ENCODE data around the gene FGGY. TPM values are rescaled to one million over a fixed set of nuclear protein-coding genes. Genes with fewer than 3 reads are reported as not detected.

FGGY gene
- total RNA-seq, 1 experiment from 2014 or later = 14.6 TPM

GRCh38 chr1:59769736-59770095, 472.8 kb downstream of the FGGY start:
- no peak overlapping the region for H2BK15ac ChIP-seq (ENCODE audit: low read depth, low read length)
- H4K20me1 ChIP-seq (ENCODE audit: control insufficient read depth, insufficient read depth, insufficient read length) = no peaks in the 10 kb centered on the region
- H2AFZ ChIP-seq (ENCODE audit: low read length) = no peak overlapping the region
- no peak overlapping the region for H3K56ac ChIP-seq (ENCODE audit: insufficient read length, low read depth, low read length)
- H3K4me1 ChIP-seq (ENCODE audit: insufficient read depth, low read length) = no peaks in the 10 kb centered on the region
- no peaks in the 10 kb centered on the region for H3K79me1 ChIP-seq (ENCODE audit: insufficient read depth, low read depth, low read length, poor library complexity, severe bottlenecking)
- no peaks in the 10 kb centered on the region for H3K9me3 Mint-ChIP-seq
- H3K27ac ChIP-seq (ENCODE audit: insufficient read length, low read depth, low read length) = no peak overlapping the region
- no peak overlapping the region for H3K4ac ChIP-seq (ENCODE audit: low read depth, low read length)
- no peak overlapping the region for H3K4me3 Mint-ChIP-seq
- H4K8ac ChIP-seq (replicated peaks; ENCODE audit: insufficient read length, low read depth, low read length) = no peak overlapping the region
- no CpG with 5 or more reads among the region's 4 CpGs for WGBS (ENCODE audit: extremely low coverage, insufficient read length, low lambda C conversion rate)
- H3K4me2 ChIP-seq (ENCODE audit: insufficient read depth, insufficient read length, low read length) = no peak overlapping the region
- H2BK5ac ChIP-seq (ENCODE audit: insufficient read length, low read length) = no peak overlapping the region
- no peak overlapping the region for H3K27ac Mint-ChIP-seq
- no peak overlapping the region for H2AK5ac ChIP-seq (ENCODE audit: insufficient read length, low read length)
- no peaks in the 10 kb centered on the region; the same call in 1 of the 2 replicates for H3K27me3 Mint-ChIP-seq (ENCODE audit: low read depth)
- no peak overlapping the region for H2BK120ac ChIP-seq (ENCODE audit: low read depth, low read length, poor library complexity, severe bottlenecking)
- H3T11ph ChIP-seq (ENCODE audit: low read length) = no peak overlapping the region
- no peaks in the 10 kb centered on the region for H3K9me3 ChIP-seq (ENCODE audit: control insufficient read depth, low read depth, low read length)
- H4K91ac ChIP-seq (ENCODE audit: insufficient read length, low read depth, low read length) = no peak overlapping the region
- no peak overlapping the region for H3K18ac ChIP-seq (ENCODE audit: insufficient read length, low read depth, low read length)
- no peak overlapping the region for H2BK12ac ChIP-seq (ENCODE audit: insufficient read length, low read depth, low read length)
- no peak for TF ChIP-seq CTCF (conservative IDR thresholded peaks at IDR 0.05)
- DNase-seq = no peak
- H3K27me3 ChIP-seq (ENCODE audit: insufficient read depth, low read length) = no peaks in the 10 kb centered on the region
- peaks cover 12 to 18% of the 10 kb centered on the region in 2 experiments for H3K4me1 Mint-ChIP-seq
- H3K79me2 ChIP-seq (ENCODE audit: insufficient read depth, low read length) = no peaks in the 10 kb centered on the region
- no peaks in the 10 kb centered on the region for H3K36me3 Mint-ChIP-seq (ENCODE audit: insufficient read depth in 1 of 3, low read depth in 3 of 3)
- no peak overlapping the region for H2BK20ac ChIP-seq (ENCODE audit: low read depth, low read length, poor library complexity, severe bottlenecking)
- H3K23me2 ChIP-seq (ENCODE audit: insufficient read length, low read depth, low read length, poor library complexity, severe bottlenecking) = no peaks in the 10 kb centered on the region
- no peak overlapping the region for H3K23ac ChIP-seq (ENCODE audit: insufficient read length, low read depth, low read length)
- H3K14ac ChIP-seq (ENCODE audit: insufficient read depth, low read length) = no peak overlapping the region
- H4K5ac ChIP-seq (ENCODE audit: insufficient read length, low read depth, low read length) = no peak overlapping the region
- no peak overlapping the region for H3K9ac ChIP-seq (ENCODE audit: extremely low read depth, insufficient read length, low read length)
